GM21717 (cell line): ENCODE measurements around the gene SAMD5.

Experiments used
- ATAC-seq: cut with Tn5 transposase; IDR thresholded peaks from one replicate; pipeline ENCODE4 v1.9.1; 2021; ENCODE audit warnings: mild to moderate bottlenecking, moderate library complexity; ENCODE audit not compliant: unreplicated experiment

The SAMD5 gene

GRCh38 chr6:147617366-147617765 lies 108.9 kb downstream of the SAMD5 start:
- no peak for ATAC-seq

GRCh38 chr6:147618457-147618856 lies 110.0 kb downstream of the SAMD5 start:
- no peak for ATAC-seq

GRCh38 chr6:147618927-147619326 lies 110.4 kb downstream of the SAMD5 start:
- no peak for ATAC-seq
